ENCODE data around the gene SPRR2F.
"Not testable (repeated sequence)": the region's sequence is repeated elsewhere in the genome, so short reads cannot be mapped to it uniquely, and the experiment has no call there.

SPRR2F gene
- 0 reads per million in 3 donors for total RNA-seq

DNA sequence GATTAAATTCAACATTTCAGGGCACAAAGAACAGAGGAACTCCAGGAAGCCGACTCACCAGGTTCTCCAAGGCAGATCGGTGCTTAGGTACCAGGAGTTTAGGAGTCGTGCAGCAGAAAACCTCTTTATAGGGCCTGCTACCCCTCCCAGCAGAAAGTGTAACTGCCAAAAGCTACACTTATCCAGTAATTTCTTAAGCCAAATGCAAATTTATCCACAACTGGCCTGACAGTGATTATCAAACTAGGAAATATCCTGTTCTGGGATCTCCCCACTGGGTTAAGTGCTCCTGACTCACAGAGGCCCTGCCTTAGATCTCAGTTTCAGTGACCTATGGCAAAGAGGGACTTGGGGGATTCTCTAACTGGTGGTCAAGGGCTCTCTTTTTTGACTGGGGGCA lies at the start of gene SPRR2F:
TSS of gene SPRR2F (minus strand) at position 101 of the 400 bp plus-strand sequence. CDS start 783 bp downstream, outside the sequence.
- H3K4me1 ChIP-seq (ENCODE audit: control insufficient read depth, insufficient read depth, low read length, poor library complexity, severe bottlenecking): no peaks in the 10 kb centered on the region
- H3K36me3 ChIP-seq (ENCODE audit: control insufficient read depth, insufficient read depth, low read length): no peaks in the 10 kb centered on the region
- DNase-seq: no peak
- no peak within 1 kb of the TSS for H3K27ac ChIP-seq (ENCODE audit: insufficient read depth, low read length, poor library complexity, severe bottlenecking)
- H3K4me3 ChIP-seq (ENCODE audit: insufficient read depth, low read depth, low read length, poor library complexity, severe bottlenecking): no peak within 1 kb of the TSS
- no peaks in the 10 kb centered on the region for H3K9me3 ChIP-seq (ENCODE audit: control insufficient read depth, low read length)
- H3K27me3 ChIP-seq (replicated peaks; ENCODE audit: control insufficient read depth, insufficient read depth, low read length, poor library complexity, severe bottlenecking): no peaks in the 10 kb centered on the region

- Histone ChIP-seq H3K36me3 (ENCODE audit: control insufficient read depth, insufficient read depth, low read length) (no peaks in the 10 kb centered on the region), H3K4me3 (ENCODE audit: insufficient read depth, low read depth, low read length, poor library complexity, severe bottlenecking) (no peak overlapping the region), H3K9me3 (ENCODE audit: control insufficient read depth, low read length) (peaks cover 5% of the 10 kb centered on the region), H3K4me1 (ENCODE audit: control insufficient read depth, insufficient read depth, low read length, poor library complexity, severe bottlenecking) (no peaks in the 10 kb centered on the region), H3K27me3 (replicated peaks; ENCODE audit: control insufficient read depth, insufficient read depth, low read length, poor library complexity, severe bottlenecking) (no peaks in the 10 kb centered on the region), H3K27ac (ENCODE audit: insufficient read depth, low read length, poor library complexity, severe bottlenecking) (no peak overlapping the region)
- no peak for DNase-seq
Observed at GRCh38 chr1:153155541-153155940, 42.2 kb upstream of the SPRR2F start.

DNA sequence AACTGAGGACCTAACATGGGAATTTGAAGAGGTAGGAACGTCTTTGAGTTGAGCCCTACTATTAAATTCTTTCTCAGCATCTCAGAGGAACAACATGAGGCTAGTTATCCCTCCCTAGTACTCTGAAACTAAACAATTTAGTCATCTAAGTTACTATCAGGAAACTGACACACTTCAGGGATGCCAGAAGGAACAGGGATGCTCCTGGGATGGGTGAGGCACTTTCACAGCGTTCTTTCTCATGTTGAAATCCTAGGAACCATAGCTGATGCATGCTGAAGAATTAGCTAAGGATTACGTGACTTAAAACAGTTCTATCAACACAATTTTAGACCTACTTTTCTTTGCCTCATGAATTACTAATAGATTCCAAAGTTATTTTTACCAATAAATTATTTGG lies 39.2 kb upstream of the SPRR2F start:
- no peak overlapping the region for H3K4me3 ChIP-seq (ENCODE audit: insufficient read depth, low read depth, low read length, poor library complexity, severe bottlenecking)
- H3K36me3 ChIP-seq (ENCODE audit: control insufficient read depth, insufficient read depth, low read length): no peaks in the 10 kb centered on the region
- no peaks in the 10 kb centered on the region for H3K27me3 ChIP-seq (replicated peaks; ENCODE audit: control insufficient read depth, insufficient read depth, low read length, poor library complexity, severe bottlenecking)
- H3K9me3 ChIP-seq (ENCODE audit: control insufficient read depth, low read length): no peaks in the 10 kb centered on the region
- H3K4me1 ChIP-seq (ENCODE audit: control insufficient read depth, insufficient read depth, low read length, poor library complexity, severe bottlenecking): no peaks in the 10 kb centered on the region
- no peak overlapping the region for H3K27ac ChIP-seq (ENCODE audit: insufficient read depth, low read length, poor library complexity, severe bottlenecking)
- no peak for DNase-seq

DNA sequence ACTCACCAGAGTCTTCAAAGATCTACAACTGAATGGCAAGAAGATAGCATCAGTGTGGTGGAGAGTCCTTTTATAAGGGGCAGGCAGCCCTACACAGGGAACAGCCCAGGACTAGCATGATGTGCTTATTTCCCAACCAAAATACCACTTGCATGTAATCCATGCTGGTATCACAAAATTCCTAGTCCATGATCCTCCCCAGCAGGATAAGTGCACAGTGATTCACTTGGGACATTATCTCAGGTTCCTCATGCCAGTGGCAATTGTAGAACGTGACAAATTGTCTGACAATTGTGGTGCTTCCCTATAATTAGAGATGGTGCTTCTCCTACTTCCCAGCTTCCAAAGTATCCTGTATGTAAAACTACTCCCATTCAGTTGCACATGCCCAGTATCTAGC lies 37.5 kb upstream of the SPRR2F start, which contains the start of gene SPRR2G:
TSS of gene SPRR2G (minus strand) at position 45 of the 400 bp plus-strand sequence. CDS start 780 bp downstream, outside the sequence.
- H3K27ac ChIP-seq (ENCODE audit: insufficient read depth, low read length, poor library complexity, severe bottlenecking): no peak within 1 kb of the TSS
- H3K36me3 ChIP-seq (ENCODE audit: control insufficient read depth, insufficient read depth, low read length): no peaks in the 10 kb centered on the region
- no peaks in the 10 kb centered on the region for H3K4me1 ChIP-seq (ENCODE audit: control insufficient read depth, insufficient read depth, low read length, poor library complexity, severe bottlenecking)
- no peaks in the 10 kb centered on the region for H3K27me3 ChIP-seq (replicated peaks; ENCODE audit: control insufficient read depth, insufficient read depth, low read length, poor library complexity, severe bottlenecking)
- DNase-seq: no peak
- no peaks in the 10 kb centered on the region for H3K9me3 ChIP-seq (ENCODE audit: control insufficient read depth, low read length)
- no peak within 1 kb of the TSS for H3K4me3 ChIP-seq (ENCODE audit: insufficient read depth, low read depth, low read length, poor library complexity, severe bottlenecking)

- Histone ChIP-seq H3K27me3 (replicated peaks; ENCODE audit: control insufficient read depth, insufficient read depth, low read length, poor library complexity, severe bottlenecking) (peaks cover 2% of the 10 kb centered on the region), H3K4me1 (ENCODE audit: control insufficient read depth, insufficient read depth, low read length, poor library complexity, severe bottlenecking) (no peaks in the 10 kb centered on the region), H3K27ac (ENCODE audit: insufficient read depth, low read length, poor library complexity, severe bottlenecking) (no peak overlapping the region), H3K36me3 (ENCODE audit: control insufficient read depth, insufficient read depth, low read length) (no peaks in the 10 kb centered on the region), H3K9me3 (ENCODE audit: control insufficient read depth, low read length) (no peaks in the 10 kb centered on the region), H3K4me3 (ENCODE audit: insufficient read depth, low read depth, low read length, poor library complexity, severe bottlenecking) (no peak overlapping the region)
- DNase-seq: no peak
Observed at GRCh38 chr1:153141377-153141776, 28.1 kb upstream of the SPRR2F start.

- Histone ChIP-seq H3K4me1 (ENCODE audit: control insufficient read depth, insufficient read depth, low read length, poor library complexity, severe bottlenecking) (no peaks in the 10 kb centered on the region), H3K27ac (ENCODE audit: insufficient read depth, low read length, poor library complexity, severe bottlenecking) (no peak overlapping the region), H3K9me3 (ENCODE audit: control insufficient read depth, low read length) (no peaks in the 10 kb centered on the region), H3K4me3 (ENCODE audit: insufficient read depth, low read depth, low read length, poor library complexity, severe bottlenecking) (no peak overlapping the region), H3K36me3 (ENCODE audit: control insufficient read depth, insufficient read depth, low read length) (no peaks in the 10 kb centered on the region), H3K27me3 (replicated peaks; ENCODE audit: control insufficient read depth, insufficient read depth, low read length, poor library complexity, severe bottlenecking) (peaks cover 5% of the 10 kb centered on the region)
- DNase-seq: no peak
Observed at GRCh38 chr1:153140484-153140883, 27.2 kb upstream of the SPRR2F start.

- H3K9me3 ChIP-seq (ENCODE audit: control insufficient read depth, low read length): no peaks in the 10 kb centered on the region
- H3K4me3 ChIP-seq (ENCODE audit: insufficient read depth, low read depth, low read length, poor library complexity, severe bottlenecking): no peak overlapping the region
Observed at GRCh38 chr1:153133743-153134142, 20.4 kb upstream of the SPRR2F start.

DNA sequence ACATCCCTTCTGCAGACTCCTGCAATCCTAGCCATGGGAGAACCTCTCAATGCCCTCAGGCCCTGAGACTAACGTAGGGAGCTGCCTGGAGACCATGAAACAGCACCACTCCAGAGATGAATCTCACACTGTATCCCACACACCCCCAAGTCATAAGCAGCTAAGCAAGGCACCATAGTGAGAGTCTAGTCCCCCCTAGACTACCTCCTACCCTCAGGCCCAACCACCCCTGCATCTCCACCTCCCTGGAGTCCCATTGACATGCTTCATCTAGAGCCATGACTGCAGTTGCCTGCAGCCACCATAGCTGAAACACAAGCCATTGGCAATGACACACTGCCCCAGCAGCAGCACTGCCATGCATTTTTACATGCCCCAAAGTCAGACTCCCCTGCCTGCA lies 20.0 kb upstream of the SPRR2F start:
- H3K36me3 ChIP-seq (ENCODE audit: control insufficient read depth, insufficient read depth, low read length): no peaks in the 10 kb centered on the region
- H3K27me3 ChIP-seq (replicated peaks; ENCODE audit: control insufficient read depth, insufficient read depth, low read length, poor library complexity, severe bottlenecking): peaks cover 13% of the 10 kb centered on the region
- no peak for DNase-seq

More at GRCh38 chr1:153133743-153134142, 20.4 kb upstream of the SPRR2F start:
- Histone ChIP-seq H3K4me1 (ENCODE audit: control insufficient read depth, insufficient read depth, low read length, poor library complexity, severe bottlenecking) (no peaks in the 10 kb centered on the region), H3K27ac (ENCODE audit: insufficient read depth, low read length, poor library complexity, severe bottlenecking) (no peak overlapping the region), H3K36me3 (ENCODE audit: control insufficient read depth, insufficient read depth, low read length) (no peaks in the 10 kb centered on the region), H3K27me3 (replicated peaks; ENCODE audit: control insufficient read depth, insufficient read depth, low read length, poor library complexity, severe bottlenecking) (peaks cover 13% of the 10 kb centered on the region)
- DNase-seq: no peak

DNA sequence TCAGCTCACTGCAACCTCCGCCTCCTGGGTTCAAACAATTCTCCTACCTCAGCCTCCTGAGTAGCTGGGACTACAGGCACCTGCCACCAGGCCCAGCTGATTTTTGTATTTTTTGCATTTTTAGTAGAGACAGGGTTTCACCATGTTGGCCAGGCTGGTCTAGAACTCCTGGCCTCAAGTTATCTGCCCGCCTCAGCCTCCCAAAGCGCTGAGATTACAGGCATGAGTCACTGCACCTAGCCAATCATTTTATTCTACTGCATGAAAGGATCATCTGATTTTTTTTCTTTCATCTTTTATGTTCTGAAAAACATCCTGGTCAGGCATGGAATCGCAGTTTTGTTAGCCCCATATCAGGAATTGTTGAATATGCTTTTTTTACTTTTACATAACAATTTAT lies 15.4 kb upstream of the SPRR2F start:
- not testable (repeated sequence) for H3K36me3 ChIP-seq (ENCODE audit: control insufficient read depth, insufficient read depth, low read length); H3K27ac ChIP-seq (ENCODE audit: insufficient read depth, low read length, poor library complexity, severe bottlenecking); H3K4me1 ChIP-seq (ENCODE audit: control insufficient read depth, insufficient read depth, low read length, poor library complexity, severe bottlenecking); DNase-seq; H3K9me3 ChIP-seq (ENCODE audit: control insufficient read depth, low read length); H3K4me3 ChIP-seq (ENCODE audit: insufficient read depth, low read depth, low read length, poor library complexity, severe bottlenecking); H3K27me3 ChIP-seq (replicated peaks; ENCODE audit: control insufficient read depth, insufficient read depth, low read length, poor library complexity, severe bottlenecking)

More for the DNA sequence above, 20.0 kb upstream of the SPRR2F start:
- no peaks in the 10 kb centered on the region for H3K9me3 ChIP-seq (ENCODE audit: control insufficient read depth, low read length)
- no peaks in the 10 kb centered on the region for H3K4me1 ChIP-seq (ENCODE audit: control insufficient read depth, insufficient read depth, low read length, poor library complexity, severe bottlenecking)
- no peak overlapping the region for H3K4me3 ChIP-seq (ENCODE audit: insufficient read depth, low read depth, low read length, poor library complexity, severe bottlenecking)
- no peak overlapping the region for H3K27ac ChIP-seq (ENCODE audit: insufficient read depth, low read length, poor library complexity, severe bottlenecking)

GRCh38 chr1:153127296-153127695 lies 14.0 kb upstream of the SPRR2F start:
- DNase-seq: no peak
- no peak overlapping the region for H3K4me3 ChIP-seq (ENCODE audit: insufficient read depth, low read depth, low read length, poor library complexity, severe bottlenecking)
- no peak overlapping the region for H3K27ac ChIP-seq (ENCODE audit: insufficient read depth, low read length, poor library complexity, severe bottlenecking)
- H3K4me1 ChIP-seq (ENCODE audit: control insufficient read depth, insufficient read depth, low read length, poor library complexity, severe bottlenecking): no peaks in the 10 kb centered on the region
- no peaks in the 10 kb centered on the region for H3K36me3 ChIP-seq (ENCODE audit: control insufficient read depth, insufficient read depth, low read length)
- H3K27me3 ChIP-seq (replicated peaks; ENCODE audit: control insufficient read depth, insufficient read depth, low read length, poor library complexity, severe bottlenecking): no peaks in the 10 kb centered on the region
- H3K9me3 ChIP-seq (ENCODE audit: control insufficient read depth, low read length): no peaks in the 10 kb centered on the region
